HG03095 (cell line): Measurements from ENCODE around the gene BLOC1S2.
"Not testable (repeated sequence)": the region's sequence is repeated elsewhere in the genome, so short reads cannot be mapped to it uniquely, and the experiment has no call there.

Experiments used
- ATAC-seq: cut with Tn5 transposase; IDR thresholded peaks from one replicate; pipeline ENCODE4 v1.9.1; 2021; ENCODE audit warnings: moderate library complexity; ENCODE audit not compliant: unreplicated experiment

BLOC1S2 gene

DNA sequence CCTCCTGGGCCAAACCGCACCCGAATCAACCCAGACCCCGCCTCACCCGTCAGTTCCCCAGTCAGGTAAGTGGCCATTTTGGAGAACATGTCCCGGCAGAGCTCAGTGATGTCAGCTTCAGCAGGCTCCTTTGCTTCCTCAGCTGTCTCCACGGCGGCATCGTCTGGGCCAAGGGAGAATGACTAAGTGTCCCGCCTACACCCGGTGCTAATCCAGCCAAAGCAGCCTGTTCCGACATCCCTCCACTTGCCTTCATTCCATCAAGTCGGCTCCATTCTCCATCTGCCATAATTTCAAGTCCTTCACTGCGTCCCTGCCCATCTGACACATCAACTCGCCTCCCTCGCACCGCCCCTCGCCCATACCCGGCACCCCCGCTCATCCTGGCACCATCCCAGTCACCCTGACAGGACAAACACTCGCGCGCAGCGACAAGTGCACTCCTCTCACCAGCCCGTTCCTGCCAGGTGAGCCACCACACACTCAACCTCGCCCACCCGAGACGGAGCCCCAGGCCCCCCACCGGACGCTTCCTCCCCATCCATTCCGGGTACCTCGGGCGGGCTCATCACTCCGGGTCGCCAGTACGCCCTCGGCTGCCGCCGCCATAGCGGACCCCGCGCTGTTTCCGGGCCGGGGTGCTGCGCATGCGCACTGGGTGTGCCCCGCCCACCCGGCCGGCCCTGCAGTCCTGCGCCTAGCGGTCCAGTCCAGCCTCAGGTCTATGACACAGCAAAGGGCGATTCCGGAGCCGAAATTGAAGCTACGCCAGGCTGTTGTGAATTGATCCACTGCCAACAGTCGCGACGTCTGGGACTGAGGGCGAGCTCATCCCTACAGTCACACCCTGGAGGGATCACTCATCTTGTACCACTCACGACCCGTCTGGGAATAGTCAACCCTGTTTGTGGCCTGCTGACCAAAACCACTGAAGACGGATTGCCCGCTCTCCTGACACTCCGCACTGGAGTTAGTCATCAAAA is at the start of gene BLOC1S2:
BLOC1S2 (minus strand) TSS at position 630 of the 983 bp plus-strand sequence; CDS start at position 609, 21 bp downstream.
- ATAC-seq = peak; percentile 89

DNA sequence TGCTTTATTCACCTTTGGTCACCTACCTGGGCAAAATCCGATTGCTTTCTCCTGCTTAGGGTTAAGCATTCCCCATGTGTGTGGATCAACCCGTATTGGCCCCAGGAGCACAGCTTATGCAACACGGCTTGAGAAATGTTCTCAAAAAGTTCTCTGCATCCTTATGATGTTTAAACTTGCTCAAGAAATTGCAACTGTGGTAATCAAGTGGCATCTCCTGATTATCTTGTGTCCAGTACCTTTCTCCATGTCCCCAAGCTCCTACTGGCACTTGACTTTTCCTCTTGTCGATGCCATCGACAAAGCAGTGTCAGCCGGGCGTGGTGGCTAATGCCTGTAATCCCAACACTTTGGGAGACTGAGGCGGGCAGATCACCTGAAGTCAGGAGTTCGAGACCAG is 48.3 kb upstream of the BLOC1S2 start:
- ATAC-seq = no peak

DNA sequence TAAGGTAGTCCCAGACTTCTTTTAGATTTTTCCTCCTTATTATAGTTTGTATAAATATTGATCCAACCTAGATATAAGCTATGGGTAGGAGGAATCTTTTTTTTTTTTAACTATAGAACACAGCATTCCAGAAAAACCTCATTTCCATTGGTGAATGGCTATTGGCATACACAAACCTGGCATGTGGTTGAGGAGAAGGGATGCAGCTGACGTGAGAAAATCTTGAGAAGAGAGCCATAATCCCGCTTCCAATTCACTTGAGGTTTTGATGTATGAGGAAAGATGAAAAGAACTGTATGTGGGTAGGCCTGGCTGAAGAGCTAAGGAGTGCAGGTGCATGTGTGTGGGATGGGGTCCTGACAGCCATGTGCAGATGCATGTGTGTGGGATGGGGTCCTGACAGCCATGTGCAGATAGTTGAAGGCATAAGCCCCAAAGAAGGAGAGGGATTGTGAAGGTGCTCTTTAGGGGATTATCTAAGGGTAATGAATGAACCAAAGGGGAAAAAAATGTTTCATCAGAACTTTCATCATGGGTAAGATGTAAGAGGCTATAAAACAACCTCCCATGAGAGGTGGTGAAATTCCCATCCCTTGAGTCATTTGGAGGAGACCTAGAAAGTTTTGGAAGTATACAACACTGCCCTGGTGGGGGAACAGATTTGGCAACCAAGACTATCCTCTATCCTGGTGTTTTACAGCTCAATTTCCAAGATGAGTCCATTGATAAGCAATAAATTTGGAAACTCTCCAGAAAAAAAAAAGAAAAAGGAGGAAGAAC is 47.4 kb upstream of the BLOC1S2 start:
- no peak for ATAC-seq

DNA sequence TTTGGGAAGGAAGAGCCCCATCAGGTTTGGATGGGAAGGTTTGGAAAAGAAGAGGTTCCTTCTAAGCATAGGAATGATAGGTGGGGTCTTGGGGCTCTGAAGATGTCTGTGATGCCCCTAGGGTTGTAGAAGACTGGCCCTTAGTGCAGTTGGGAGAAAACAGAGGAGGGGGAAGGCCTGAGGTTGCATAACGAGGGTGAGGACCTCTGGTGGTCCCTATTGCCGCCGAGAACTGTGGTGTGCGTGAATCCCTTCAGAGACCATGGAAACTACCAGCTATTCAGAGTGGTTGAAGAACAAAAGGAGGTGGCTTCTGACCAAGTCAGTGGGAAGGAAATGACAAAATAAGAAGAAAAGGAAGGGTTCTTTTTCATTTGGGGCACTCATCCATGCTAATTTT is 46.6 kb upstream of the BLOC1S2 start:
- no peak for ATAC-seq

DNA sequence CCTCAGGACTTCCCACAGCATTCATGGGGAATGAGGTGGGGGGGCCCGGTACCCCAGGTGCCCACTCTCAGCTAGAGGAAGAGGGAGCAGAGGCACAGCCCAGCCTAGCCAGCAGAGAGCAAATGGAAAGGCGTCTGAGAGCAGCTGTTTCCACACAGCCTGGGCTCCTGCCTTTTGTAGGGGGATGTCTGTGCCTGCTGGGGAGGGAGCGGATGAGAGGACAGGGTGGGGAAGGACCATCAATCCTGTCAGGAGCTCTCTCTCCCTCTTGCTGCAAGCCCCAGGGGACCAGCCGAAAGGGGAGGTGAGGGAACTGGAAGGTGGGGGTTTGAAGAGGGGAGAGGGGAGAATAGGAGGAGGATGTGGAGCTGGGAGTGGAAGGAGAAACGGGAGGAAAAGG is 43.6 kb upstream of the BLOC1S2 start, which contains the start of gene PKD2L1:
PKD2L1 (minus strand) TSS at position 150 of the 400 bp plus-strand sequence; CDS start at position 25, 125 bp downstream.
- ATAC-seq = no peak

DNA sequence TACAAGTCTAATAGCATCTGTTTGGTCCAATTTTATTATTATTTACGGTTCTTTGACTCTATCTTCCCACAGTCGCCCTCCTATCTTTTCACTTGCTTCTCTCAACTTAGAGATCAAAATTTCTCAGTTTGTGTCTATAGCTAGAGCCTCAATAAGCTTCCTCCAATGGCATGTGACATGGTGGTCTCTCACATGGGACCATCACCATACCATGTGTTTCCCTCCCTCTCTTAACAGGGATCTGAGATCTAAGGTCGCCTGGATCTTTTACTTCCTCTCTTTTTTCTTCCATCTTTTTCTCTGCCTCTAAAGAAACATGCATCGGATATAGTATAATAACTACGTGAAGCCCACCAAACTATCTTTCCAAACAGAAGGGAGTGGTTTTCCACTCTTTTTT is 41.7 kb upstream of the BLOC1S2 start:
- ATAC-seq = no peak

DNA sequence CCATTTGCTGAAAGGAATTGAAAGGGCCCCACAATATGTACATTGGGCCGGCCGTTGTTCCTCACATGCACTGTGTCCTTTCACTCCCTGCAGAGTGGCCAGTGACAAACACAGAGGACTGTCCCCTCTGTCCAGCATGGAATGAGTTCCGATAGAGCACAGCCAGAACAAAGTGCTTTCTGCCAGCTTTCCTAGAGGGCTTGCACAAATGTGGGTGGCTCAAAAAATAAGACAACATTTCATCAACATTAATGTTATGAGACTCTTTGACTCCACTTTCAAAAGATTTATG is 41.2 kb upstream of the BLOC1S2 start:
- no peak for ATAC-seq

DNA sequence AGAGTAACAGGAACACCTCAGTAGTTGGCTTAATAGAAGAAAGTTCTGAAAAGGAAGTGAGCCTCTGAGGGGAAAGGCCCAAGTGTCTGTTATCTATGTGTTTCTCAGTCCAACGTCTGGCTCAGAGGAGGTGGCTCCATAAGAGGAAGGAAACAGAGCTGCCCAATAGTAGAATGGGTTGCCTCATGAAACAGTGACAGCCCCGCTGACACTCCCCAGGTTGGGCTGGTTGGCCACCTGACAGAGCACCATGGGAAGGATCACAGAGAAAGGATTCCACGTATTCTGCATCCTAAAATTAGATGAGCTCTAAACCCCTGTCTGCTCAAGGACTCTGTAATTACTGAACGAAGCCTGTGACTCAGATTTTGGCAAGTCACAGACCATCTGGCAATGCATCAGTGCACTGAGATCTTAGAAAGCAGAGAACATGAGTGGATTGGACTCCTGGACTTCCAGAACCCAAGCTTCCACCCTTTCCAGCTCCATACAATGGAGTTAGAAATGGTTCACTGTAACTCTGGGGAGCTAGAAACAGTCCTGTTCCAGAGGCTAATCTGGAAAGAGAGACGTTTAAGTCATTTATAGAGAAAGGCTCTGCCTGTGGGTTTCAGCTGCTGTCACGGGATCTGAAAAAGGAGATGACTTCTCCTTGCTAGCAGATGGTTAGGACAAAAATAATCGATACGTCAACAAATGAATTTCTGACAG is 40.7 kb upstream of the BLOC1S2 start:
- peak; percentile 98 for ATAC-seq

DNA sequence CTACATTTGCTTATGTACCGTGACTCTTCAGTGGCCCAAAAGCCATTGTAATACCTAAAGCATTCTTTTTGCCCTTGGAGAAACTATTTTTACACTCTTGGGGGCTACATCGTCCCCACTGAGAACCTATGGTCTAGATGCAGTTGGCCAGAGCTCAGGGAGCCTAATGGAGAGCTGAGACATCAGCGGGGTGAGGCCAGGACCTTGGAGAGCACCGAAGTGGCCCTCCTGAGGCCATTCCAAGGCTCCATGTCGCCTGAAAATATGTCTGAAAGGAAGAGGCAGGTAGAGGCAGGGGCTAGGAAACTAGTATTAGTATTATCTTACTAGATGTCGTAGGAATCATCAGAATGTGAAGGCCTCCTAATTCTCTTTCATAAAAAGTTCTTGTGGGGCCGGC is 38.7 kb upstream of the BLOC1S2 start:
- ATAC-seq = no peak

DNA sequence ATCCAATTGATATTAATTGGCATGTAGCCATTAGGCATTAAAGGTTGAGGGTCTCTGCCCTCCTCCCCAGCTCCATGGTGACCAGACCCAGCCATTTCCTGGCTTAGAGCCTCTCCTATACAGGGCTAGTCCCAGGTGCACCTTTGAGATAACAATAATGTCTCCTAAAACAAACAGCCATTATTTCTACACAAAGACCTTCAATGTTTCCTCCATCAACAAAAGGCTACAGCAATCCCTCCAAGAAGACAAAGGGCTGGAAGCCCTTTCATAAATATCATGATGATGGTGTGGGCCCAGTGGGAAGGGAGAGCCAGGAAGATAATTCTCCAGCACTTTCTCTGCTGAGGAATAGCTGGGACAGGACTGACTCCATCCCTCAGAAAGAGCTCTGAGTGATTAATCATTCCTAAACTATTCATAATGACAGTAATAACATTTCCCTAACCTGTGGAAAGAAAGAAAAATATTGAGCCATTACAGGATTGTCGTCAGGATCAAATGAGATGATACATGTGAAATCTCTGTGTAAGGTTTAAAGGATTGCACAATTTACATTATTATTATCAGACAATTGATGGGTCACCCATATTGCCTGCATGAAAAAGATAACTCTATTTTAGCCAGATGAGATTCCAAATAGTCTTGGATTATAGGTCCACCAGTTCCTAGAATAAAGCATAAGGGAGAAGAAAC is 33.4 kb upstream of the BLOC1S2 start:
- ATAC-seq = no peak

DNA sequence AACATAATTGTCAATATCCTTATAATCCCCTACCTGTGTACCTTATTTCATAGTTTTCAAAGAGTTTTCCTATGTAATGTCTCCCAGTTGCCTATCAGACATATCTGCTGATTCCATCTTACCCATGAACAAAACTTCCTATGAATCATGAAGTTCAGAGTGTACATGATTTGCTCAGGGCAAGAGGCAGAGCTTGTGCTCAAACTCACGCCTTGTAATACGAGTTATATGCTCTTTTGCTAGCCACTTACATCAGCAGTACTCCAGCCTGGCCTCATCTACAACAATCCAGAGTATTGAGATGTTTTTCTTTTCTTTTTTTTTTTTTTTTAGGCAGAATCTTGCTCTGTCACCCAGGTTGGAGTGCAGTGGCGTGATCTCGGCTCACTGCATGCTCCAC is 31.7 kb upstream of the BLOC1S2 start:
- no peak for ATAC-seq

DNA sequence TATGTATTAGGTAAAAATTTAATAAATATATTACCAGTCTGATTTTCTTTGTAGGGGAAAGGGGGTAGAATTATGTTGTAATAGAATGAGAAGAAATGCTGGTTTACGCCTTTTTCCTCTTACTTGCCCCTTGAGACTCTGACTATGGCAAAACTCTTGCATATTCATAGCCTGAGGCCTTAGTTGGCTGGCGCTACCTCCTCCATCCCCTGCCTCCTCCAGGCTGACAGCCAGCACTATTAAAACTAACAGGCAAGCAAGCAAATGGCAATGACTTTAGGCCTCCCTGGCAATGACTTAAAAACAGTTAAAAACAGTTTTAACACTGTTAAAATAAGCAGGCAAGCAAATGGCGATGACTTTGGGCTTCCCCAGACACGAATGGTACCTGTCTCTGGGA is 29.1 kb upstream of the BLOC1S2 start:
- no peak for ATAC-seq

DNA sequence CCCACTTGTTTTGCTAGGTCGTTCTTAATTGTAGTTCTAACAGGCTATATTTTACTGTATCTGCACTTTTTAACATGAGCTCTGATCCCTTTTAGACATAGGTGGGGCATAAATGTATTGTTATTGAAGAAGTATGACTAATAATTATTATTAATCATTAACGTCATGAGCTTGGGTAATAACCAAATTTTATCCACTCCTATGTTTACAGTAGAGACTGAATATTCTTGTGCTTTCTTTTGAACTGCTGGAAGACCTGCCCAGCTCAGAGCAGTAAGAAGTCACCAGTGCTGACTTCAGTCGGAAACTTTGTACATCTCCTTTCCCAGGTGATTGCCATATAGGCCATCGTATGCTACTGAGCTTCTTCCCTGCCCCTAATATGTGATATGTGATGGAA is 24.8 kb upstream of the BLOC1S2 start:
- no peak for ATAC-seq

DNA sequence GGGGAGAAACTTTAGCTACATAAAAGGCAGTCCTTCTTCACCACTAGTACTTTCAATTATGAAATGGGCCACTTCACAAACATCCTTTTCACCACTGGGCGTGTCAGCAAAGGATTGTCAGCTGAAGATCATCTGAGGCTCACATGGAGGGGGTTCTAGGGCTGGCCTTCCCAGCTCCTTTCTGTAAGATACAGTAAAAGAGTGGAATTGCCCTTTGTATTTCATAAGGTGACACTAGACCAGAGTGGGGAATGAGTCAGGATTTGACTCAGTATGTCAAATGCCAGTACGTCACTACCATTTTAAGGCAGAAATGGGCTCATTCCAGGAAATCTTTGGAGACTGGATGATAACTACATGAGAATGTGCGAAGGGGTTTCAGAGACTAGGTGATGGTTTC is 21.2 kb upstream of the BLOC1S2 start:
- no peak for ATAC-seq

DNA sequence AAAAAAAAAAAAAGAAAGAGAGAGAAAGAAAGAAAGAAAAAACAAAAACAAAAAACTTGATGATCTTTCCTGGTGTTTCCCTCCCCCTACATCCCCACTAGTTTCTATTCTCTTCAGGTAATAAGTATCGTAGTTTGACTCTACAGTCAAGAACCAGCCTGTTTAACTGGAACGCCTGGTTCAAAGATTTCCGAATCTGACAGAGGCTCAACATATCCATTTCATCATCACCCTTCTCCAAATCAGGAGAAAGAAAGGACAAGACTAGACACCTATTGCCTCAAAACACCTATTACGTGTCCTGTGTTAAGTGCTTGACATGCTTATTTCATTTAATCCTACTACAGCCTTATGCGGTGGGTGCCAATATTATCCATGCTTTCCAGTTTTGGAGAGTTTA is 20.4 kb upstream of the BLOC1S2 start:
- ATAC-seq = no peak

DNA sequence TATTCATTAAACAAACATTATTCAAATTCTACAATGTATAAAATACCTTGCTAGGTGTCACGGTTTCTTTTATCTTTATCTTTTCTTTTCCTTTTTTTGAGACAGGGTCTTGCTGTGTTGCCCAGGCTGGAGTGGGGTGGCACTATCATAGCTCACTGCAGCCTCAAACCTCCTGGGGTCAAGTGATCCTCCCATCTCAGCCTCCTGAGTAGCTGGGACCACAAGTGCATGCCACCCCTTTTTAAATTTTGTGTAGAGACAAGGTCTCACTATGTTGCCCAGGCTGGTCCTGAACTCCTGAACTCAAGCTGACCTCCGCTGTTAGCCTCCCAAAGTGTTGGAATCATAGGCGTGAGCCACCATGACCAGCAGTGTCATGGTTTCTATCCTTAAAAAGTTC is 17.9 kb upstream of the BLOC1S2 start:
- no peak for ATAC-seq

DNA sequence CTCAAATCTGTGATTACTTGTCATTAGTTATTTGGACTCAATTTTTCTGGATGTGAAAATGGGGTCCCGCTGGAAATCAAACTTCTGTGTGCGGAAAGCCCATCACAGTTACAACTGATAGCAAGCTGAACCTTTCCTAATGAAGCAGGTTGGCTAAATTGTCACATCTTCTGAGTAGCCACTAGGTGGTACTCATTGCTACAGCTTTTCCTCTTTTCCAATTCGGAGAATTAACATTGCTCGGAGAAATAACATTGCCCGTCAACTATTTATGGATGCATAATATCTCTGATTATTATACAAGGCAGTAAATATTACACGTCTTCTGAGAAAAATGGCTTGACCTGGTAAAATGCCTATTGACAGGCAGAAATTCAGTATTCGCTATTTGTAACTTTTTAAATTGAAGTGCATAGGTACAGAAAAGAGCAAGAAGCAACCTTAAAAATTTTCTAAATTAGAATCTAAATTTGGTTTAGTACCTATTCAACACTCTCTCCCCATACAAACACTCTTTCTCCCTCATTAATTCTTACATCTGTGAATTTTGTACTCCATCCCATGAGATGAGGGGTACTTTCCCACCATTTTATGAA is 17.3 kb upstream of the BLOC1S2 start:
- ATAC-seq = no peak

DNA sequence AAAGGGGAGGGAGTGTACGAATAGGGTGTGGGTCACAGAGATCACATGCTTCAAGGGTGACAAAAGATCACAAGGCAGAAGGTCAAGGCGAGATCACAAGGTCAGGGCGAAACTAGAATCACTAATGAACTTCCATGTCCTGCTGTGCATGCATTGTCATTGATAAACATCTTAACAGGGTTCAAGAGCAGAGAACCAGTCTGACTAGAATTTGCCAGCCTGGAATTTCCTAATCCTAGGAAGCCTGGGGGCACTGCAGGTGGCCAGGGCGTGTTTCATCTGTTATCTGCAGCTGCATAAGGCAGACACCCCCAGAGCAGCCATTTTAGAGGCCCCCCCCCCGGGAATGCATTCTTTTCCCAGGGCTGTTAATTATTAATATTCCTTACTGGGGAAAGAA is 14.6 kb upstream of the BLOC1S2 start:
- ATAC-seq = not testable (repeated sequence)

DNA sequence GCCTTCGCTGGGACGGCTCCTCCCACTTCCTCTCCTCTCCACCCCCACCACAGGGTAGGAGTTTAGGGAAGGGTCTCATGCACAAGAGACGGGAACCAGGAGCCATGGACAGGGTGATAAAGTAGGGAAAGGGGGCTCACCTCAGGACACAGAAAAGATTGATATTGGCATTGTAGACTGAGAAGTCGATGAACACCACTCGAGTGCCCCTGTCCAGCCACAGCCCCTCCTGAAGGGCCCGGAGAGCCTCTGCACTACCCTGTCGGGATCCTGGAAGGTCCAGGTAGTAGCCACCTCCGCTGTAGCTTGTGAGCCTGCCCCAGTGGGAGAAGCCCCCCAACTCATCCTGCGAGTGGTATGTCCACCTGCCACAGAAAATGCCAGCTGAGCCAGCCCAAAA is 10.8 kb upstream of the BLOC1S2 start:
- no peak for ATAC-seq

DNA sequence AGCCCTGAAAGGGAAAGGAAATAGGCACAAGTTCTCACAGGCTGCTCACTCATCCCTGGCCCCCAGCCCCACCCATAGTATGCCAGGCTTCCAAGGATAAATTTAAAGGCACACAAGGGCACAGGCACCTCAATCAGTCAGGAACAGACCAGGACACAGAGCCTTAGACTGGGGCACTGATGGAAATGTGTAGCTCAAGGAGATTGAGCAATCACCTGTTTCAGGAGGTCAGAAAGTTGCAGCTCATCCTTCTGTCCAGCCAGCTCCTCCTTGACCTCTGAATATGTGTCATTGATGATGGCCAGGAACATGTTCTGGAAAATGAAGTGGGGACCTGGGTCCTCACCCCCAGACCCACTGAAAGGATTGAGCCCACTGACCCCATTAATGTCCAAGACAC is 6.6 kb upstream of the BLOC1S2 start:
- no peak for ATAC-seq
